Measurements from ENCODE around the gene ENPEP.
A peak's percentile ranks its signal among the peaks of the same experiment; 100 is the strongest.

The ENPEP gene

DNA sequence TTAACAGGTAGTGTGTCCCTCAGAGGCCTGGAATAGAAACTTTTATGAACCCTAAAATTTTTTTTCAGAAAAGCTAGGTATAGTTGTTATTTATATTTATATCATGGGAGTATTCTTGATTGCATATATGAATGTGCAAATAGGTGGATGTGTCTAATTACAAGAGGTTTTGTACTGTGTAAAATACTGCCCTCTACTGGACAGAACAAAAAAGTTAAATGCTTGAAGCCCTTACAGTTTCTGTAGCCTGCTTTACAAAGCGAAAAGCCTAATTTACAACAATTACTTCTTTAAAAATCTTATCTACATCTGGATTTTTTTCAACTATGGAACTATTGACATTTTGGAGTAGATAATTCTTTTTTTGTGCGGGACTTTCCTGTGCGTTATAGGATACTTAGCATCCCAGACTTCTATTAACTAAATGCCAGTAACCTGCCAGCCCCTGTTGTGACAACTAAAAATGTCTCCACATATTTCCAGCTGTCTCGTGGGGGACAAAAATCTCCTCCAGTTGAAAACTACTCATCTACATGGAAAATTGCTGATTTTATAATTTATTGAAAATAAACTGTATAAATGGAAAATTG is 35.1 kb downstream of the ENPEP start:
- Histone ChIP-seq H3K27ac (no peak overlapping the region), H2AFZ (ENCODE audit: low read depth) (no peak overlapping the region), H3K79me2 (ENCODE audit: insufficient read depth, low read depth) (no peaks in the 10 kb centered on the region), H4K20me1 (ENCODE audit: insufficient read depth) (no peaks in the 10 kb centered on the region), H3K9ac (no peak overlapping the region), H3K27me3 (ENCODE audit: insufficient read depth, low read depth) (no peaks in the 10 kb centered on the region), H3K36me3 (ENCODE audit: insufficient read depth) (no peaks in the 10 kb centered on the region), H3K4me1 (ENCODE audit: low read depth, poor library complexity, severe bottlenecking) (peaks cover 15% of the 10 kb centered on the region), H3K4me2 (no peak overlapping the region), H3K4me3 (IDR thresholded peaks at IDR 0.05; ENCODE audit: insufficient read depth, low read depth, low read length) (no peak overlapping the region)
- TF ChIP-seq CTCF (conservative IDR thresholded peaks at IDR 0.05; ENCODE audit: low read depth, low read length), result peak; percentile 87

- Histone ChIP-seq H3K79me2 (ENCODE audit: insufficient read depth, low read depth) (no peaks in the 10 kb centered on the region), H3K4me3 (IDR thresholded peaks at IDR 0.05; ENCODE audit: insufficient read depth, low read depth, low read length) (no peak overlapping the region), H3K4me2 (no peak overlapping the region), H3K4me1 (ENCODE audit: low read depth, poor library complexity, severe bottlenecking) (peaks cover 16% of the 10 kb centered on the region), H3K9ac (no peak overlapping the region), H3K27ac (no peak overlapping the region), H3K36me3 (ENCODE audit: insufficient read depth) (no peaks in the 10 kb centered on the region), H4K20me1 (ENCODE audit: insufficient read depth) (no peaks in the 10 kb centered on the region), H3K27me3 (ENCODE audit: insufficient read depth, low read depth) (no peaks in the 10 kb centered on the region), H2AFZ (ENCODE audit: low read depth) (no peak overlapping the region)
- no peak for TF ChIP-seq CTCF (conservative IDR thresholded peaks at IDR 0.05; ENCODE audit: low read depth, low read length)
These were observed 36.9 kb downstream of the ENPEP start for GRCh38 chr4:110512901-110513300.

- Histone ChIP-seq H3K4me2 (peak overlapping the region; percentile 55), H3K9ac (0 out of 2 replicates have a peak overlapping the region, but pooled peaks have one; percentile 42), H3K27ac (peak overlapping the region; percentile 27; the same call in 1 of the 2 replicates), H4K20me1 (ENCODE audit: insufficient read depth) (no peaks in the 10 kb centered on the region), H3K79me2 (ENCODE audit: insufficient read depth, low read depth) (no peaks in the 10 kb centered on the region), H3K4me3 (IDR thresholded peaks at IDR 0.05; ENCODE audit: insufficient read depth, low read depth, low read length) (no peak overlapping the region), H3K36me3 (ENCODE audit: insufficient read depth) (no peaks in the 10 kb centered on the region), H2AFZ (ENCODE audit: low read depth) (peak overlapping the region; percentile 85), H3K4me1 (ENCODE audit: low read depth, poor library complexity, severe bottlenecking) (peaks cover 24% of the 10 kb centered on the region), H3K27me3 (ENCODE audit: insufficient read depth, low read depth) (no peaks in the 10 kb centered on the region)
- no peak; the same call in 1 of the 2 replicates for TF ChIP-seq CTCF (conservative IDR thresholded peaks at IDR 0.05; ENCODE audit: low read depth, low read length)
These were observed 39.0 kb downstream of the ENPEP start for GRCh38 chr4:110514889-110515479.

GRCh38 chr4:110515676-110516075 is 39.7 kb downstream of the ENPEP start:
- no peaks in the 10 kb centered on the region for H4K20me1 ChIP-seq (ENCODE audit: insufficient read depth)
- H3K4me1 ChIP-seq (ENCODE audit: low read depth, poor library complexity, severe bottlenecking), result peaks cover 24% of the 10 kb centered on the region
- peak overlapping the region; percentile 27; the same call in 1 of the 2 replicates for H3K27ac ChIP-seq
- no peaks in the 10 kb centered on the region for H3K27me3 ChIP-seq (ENCODE audit: insufficient read depth, low read depth)
- peak overlapping the region; percentile 42; the same call in 1 of the 2 replicates for H3K9ac ChIP-seq
- peak overlapping the region; percentile 85 for H2AFZ ChIP-seq (ENCODE audit: low read depth)
- no peak for TF ChIP-seq CTCF (conservative IDR thresholded peaks at IDR 0.05; ENCODE audit: low read depth, low read length)
- peak overlapping the region; percentile 55 for H3K4me2 ChIP-seq
- H3K4me3 ChIP-seq (IDR thresholded peaks at IDR 0.05; ENCODE audit: insufficient read depth, low read depth, low read length), result no peak overlapping the region
- H3K79me2 ChIP-seq (ENCODE audit: insufficient read depth, low read depth), result no peaks in the 10 kb centered on the region
- H3K36me3 ChIP-seq (ENCODE audit: insufficient read depth), result no peaks in the 10 kb centered on the region

Data from KMS-11 (cell line).